Upper lobe of left lung (tissue), 4 donors: ENCODE data around the gene UBR7.

Experiments used
- EP300 ChIP-seq, 4 donors: sonication (generic); formaldehyde crosslinking; IDR thresholded peaks; one replicate each; pipeline ENCODE4 v1.5.1; 2017; ENCODE audit warnings: antibody characterized with exemption in 4 of 4, control low read depth in 2 of 4
- TF ChIP-seq, protein P1 (sequence below), 6 experiments: fragments of 450-650 bp in 4 of 6; fragments of 200-600 bp in 2 of 6; sonication (generic) in 2 of 6; IDR thresholded peaks; one replicate each; pipeline ENCODE4 v1.5.1; 2016 to 2019; ENCODE audit warnings: antibody characterized with exemption in 6 of 6

DNA sequence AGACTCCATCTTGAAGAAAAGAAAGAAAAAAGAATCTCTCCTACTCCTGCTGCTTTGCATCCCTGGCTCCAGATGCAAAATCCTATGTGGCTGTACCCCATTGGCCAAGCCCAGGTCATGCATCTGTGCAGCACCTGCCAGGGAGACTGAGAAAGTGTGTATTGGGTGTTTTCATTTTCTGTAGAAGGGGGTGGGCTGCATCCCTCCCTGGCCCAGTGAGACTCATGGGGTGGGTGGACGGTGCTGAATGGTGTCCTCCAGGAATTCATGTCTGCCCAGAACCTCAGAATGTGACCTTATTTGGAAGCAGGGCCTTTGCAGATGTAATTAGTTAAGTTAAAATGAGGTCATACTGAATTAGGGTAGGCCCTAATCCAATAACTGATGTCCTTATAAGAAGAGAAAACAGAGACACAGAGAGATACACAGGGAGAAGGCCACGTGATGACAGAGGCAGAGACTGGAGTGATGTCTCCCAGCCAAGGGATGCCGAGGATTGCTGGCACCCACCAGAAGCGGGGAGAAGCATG lies 45.6 kb upstream of the UBR7 start:
- no peak for TF ChIP-seq EP300 (IDR thresholded peaks at IDR 0.05)
- TF ChIP-seq, protein P1, sequence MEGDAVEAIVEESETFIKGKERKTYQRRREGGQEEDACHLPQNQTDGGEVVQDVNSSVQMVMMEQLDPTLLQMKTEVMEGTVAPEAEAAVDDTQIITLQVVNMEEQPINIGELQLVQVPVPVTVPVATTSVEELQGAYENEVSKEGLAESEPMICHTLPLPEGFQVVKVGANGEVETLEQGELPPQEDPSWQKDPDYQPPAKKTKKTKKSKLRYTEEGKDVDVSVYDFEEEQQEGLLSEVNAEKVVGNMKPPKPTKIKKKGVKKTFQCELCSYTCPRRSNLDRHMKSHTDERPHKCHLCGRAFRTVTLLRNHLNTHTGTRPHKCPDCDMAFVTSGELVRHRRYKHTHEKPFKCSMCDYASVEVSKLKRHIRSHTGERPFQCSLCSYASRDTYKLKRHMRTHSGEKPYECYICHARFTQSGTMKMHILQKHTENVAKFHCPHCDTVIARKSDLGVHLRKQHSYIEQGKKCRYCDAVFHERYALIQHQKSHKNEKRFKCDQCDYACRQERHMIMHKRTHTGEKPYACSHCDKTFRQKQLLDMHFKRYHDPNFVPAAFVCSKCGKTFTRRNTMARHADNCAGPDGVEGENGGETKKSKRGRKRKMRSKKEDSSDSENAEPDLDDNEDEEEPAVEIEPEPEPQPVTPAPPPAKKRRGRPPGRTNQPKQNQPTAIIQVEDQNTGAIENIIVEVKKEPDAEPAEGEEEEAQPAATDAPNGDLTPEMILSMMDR (IDR thresholded peaks at IDR 0.05), result no peak
